Activated B cell treated with CpG ODN at 0.5 μM for 24 hours (primary cell): ENCODE measurements around the gene CNTNAP5. TPM values are rescaled to one million over a fixed set of nuclear protein-coding genes. Genes with fewer than 3 reads are reported as not detected.

Experiments used
- ATAC-seq: fragments of 200-7000 bp; cut with Tn5 transposase; one replicate; pipeline ENCODE4 v1.10.0; 2021; ENCODE audit warnings: low read depth, mild to moderate bottlenecking, moderate library complexity
- CTCF ChIA-PET: fragments of 350-600 bp; sonication (Branson Sonifier 250); formaldehyde crosslinking; loops from one replicate; lab custom pipeline; 2021; ENCODE audit warnings: antibody characterized with exemption; lab: Charles Lee
- POLR2A ChIA-PET: fragments of 350-600 bp; sonication (Branson Sonifier 250); formaldehyde crosslinking; loops from one replicate; lab custom pipeline; 2021; ENCODE audit warnings: antibody characterized with exemption; lab: Charles Lee
- DNase-seq: peaks from one replicate; pipeline ENCODE4 v3.0.0; 2022
- H3K27ac Mint-ChIP-seq: one replicate; pipeline ENCODE4 v1.8.0; 2020; ENCODE audit warnings: mixed read lengths
- H3K27me3 Mint-ChIP-seq: one replicate; pipeline ENCODE4 v1.8.0; 2021; ENCODE audit warnings: mixed read lengths
- H3K36me3 Mint-ChIP-seq: one replicate; pipeline ENCODE4 v1.8.0; 2021; ENCODE audit warnings: low read depth, mixed read lengths
- H3K4me1 Mint-ChIP-seq: one replicate; pipeline ENCODE4 v1.8.0; 2021; ENCODE audit warnings: mixed read lengths
- H3K4me3 Mint-ChIP-seq: one replicate; pipeline ENCODE4 v1.8.0; 2020; ENCODE audit warnings: mild to moderate bottlenecking, mixed read lengths
- H3K9me3 Mint-ChIP-seq: one replicate; pipeline ENCODE4 v1.8.0; 2020; ENCODE audit warnings: mixed read lengths
- intact Hi-C: fragments of 100-400 bp; cut with micrococcal nuclease; formaldehyde crosslinking; loops from one replicate; pipeline ENCODE4 v1.15.1; 2024
- total RNA-seq: library from RNA; stranded (reverse); gene quantifications from 2 replicates; pipeline ENCODE4 v1.2.3, GENCODE V29; 2022
- TF ChIP-seq, protein P1 (sequence below): fragments of 200-600 bp; IDR thresholded peaks from one replicate; pipeline ENCODE4 v1.8.0; 2022; ENCODE audit warnings: antibody characterized with exemption, mild to moderate bottlenecking

CNTNAP5 gene
- total RNA-seq, 1 donor from 2014 or later: not detected

- ChIA-PET POLR2A (no interaction called here), CTCF (no interaction called here)
- intact Hi-C loops: no loop called here
- TF ChIP-seq, protein P1, sequence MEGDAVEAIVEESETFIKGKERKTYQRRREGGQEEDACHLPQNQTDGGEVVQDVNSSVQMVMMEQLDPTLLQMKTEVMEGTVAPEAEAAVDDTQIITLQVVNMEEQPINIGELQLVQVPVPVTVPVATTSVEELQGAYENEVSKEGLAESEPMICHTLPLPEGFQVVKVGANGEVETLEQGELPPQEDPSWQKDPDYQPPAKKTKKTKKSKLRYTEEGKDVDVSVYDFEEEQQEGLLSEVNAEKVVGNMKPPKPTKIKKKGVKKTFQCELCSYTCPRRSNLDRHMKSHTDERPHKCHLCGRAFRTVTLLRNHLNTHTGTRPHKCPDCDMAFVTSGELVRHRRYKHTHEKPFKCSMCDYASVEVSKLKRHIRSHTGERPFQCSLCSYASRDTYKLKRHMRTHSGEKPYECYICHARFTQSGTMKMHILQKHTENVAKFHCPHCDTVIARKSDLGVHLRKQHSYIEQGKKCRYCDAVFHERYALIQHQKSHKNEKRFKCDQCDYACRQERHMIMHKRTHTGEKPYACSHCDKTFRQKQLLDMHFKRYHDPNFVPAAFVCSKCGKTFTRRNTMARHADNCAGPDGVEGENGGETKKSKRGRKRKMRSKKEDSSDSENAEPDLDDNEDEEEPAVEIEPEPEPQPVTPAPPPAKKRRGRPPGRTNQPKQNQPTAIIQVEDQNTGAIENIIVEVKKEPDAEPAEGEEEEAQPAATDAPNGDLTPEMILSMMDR: no peak
- Mint-ChIP-seq H3K27me3 (no peaks in the 10 kb centered on the region), H3K36me3 (no peaks in the 10 kb centered on the region), H3K4me3 (no peak overlapping the region), H3K9me3 (no peaks in the 10 kb centered on the region), H3K4me1 (no peaks in the 10 kb centered on the region), H3K27ac (no peak overlapping the region)
- ATAC-seq: no peak
- DNase-seq: no peak
These were observed 54.0 kb downstream of the CNTNAP5 start for GRCh38 chr2:124079045-124079444.

- Mint-ChIP-seq H3K27ac (no peak overlapping the region), H3K4me1 (no peaks in the 10 kb centered on the region), H3K27me3 (no peaks in the 10 kb centered on the region), H3K36me3 (no peaks in the 10 kb centered on the region), H3K4me3 (no peak overlapping the region), H3K9me3 (peaks cover 4% of the 10 kb centered on the region)
- ChIA-PET CTCF (no interaction called here), POLR2A (no interaction called here)
- ATAC-seq (no peak), DNase-seq (no peak)
- TF ChIP-seq, protein P1: no peak
- intact Hi-C loops: no loop called here
These were observed 55.4 kb downstream of the CNTNAP5 start for GRCh38 chr2:124080281-124081153.

GRCh38 chr2:124081154-124081716 lies 56.1 kb downstream of the CNTNAP5 start:
- ChIA-PET CTCF (no interaction called here), POLR2A (no interaction called here)
- TF ChIP-seq, protein P1: no peak
- intact Hi-C loops: no loop called here
- DNase-seq: no peak
- no peaks in the 10 kb centered on the region for H3K36me3 Mint-ChIP-seq
- no peak overlapping the region for H3K27ac Mint-ChIP-seq
- no peak overlapping the region for H3K4me3 Mint-ChIP-seq
- H3K4me1 Mint-ChIP-seq: no peaks in the 10 kb centered on the region
- ATAC-seq: no peak
- peaks cover 4% of the 10 kb centered on the region for H3K9me3 Mint-ChIP-seq
- no peaks in the 10 kb centered on the region for H3K27me3 Mint-ChIP-seq

- H3K4me1 Mint-ChIP-seq: no peaks in the 10 kb centered on the region
- H3K4me3 Mint-ChIP-seq: no peak overlapping the region
- DNase-seq (no peak), ATAC-seq (no peak)
- CTCF ChIA-PET: no interaction called here
- intact Hi-C loops: no loop called here
- peaks cover 7% of the 10 kb centered on the region for H3K9me3 Mint-ChIP-seq
- POLR2A ChIA-PET: no interaction called here
- no peaks in the 10 kb centered on the region for H3K36me3 Mint-ChIP-seq
- TF ChIP-seq, protein P1: no peak
- no peak overlapping the region for H3K27ac Mint-ChIP-seq
- no peaks in the 10 kb centered on the region for H3K27me3 Mint-ChIP-seq
These were observed 63.5 kb downstream of the CNTNAP5 start for GRCh38 chr2:124088616-124089015.

DNA sequence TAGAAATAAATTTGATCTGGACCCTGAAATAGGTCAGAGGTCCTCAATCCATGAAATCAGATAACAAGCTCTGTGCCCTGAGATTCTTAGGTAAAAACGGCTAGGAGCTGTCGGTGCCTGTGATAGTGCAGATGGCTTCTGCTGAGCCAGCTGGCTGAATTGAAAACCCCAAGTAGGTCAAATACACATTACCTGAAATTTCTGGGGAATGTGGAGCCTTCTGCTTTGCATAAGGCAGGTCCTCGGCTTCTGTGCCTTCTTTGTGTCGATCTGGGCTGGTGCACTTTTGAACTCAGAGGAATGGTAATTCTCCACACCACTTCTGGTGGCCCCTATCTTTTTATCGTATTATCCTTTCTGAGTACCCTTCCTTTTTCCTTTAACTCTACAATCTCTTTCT lies 66.6 kb downstream of the CNTNAP5 start:
- peaks cover 5% of the 10 kb centered on the region for H3K9me3 Mint-ChIP-seq
- POLR2A ChIA-PET: no interaction called here

More for the DNA sequence above, 66.6 kb downstream of the CNTNAP5 start:
- H3K36me3 Mint-ChIP-seq: no peaks in the 10 kb centered on the region
- TF ChIP-seq, protein P1: no peak
- H3K4me1 Mint-ChIP-seq: no peaks in the 10 kb centered on the region
- intact Hi-C loops: no loop called here
- no peak overlapping the region for H3K27ac Mint-ChIP-seq
- CTCF ChIA-PET: no interaction called here
- ATAC-seq: no peak
- H3K27me3 Mint-ChIP-seq: no peaks in the 10 kb centered on the region
- DNase-seq: no peak
- H3K4me3 Mint-ChIP-seq: no peak overlapping the region
